Cardiac muscle cell (in vitro differentiated cells and primary cell): ENCODE measurements around the gene NTSR1. TPM values are rescaled to one million over a fixed set of nuclear protein-coding genes. Genes with fewer than 3 reads are reported as not detected.

Source experiments
- DNase-seq, 2 donors: peaks; one replicate each; pipeline versions ENCODE4 v3.0.0 to v3.0.0-alpha.2; 2010 to 2017; ENCODE audit warnings: low read depth in 1 of 2, low spot score in 1 of 2
- H3K27ac ChIP-seq: fragments of 200-600 bp; sonication (generic); 2 replicates; pipeline ENCODE4 v1.5.1; 2016
- H3K27me3 ChIP-seq: fragments of 200-600 bp; sonication (generic); 2 replicates; pipeline ENCODE4 v1.6.0; 2016; ENCODE audit warnings: control low read depth
- H3K36me3 ChIP-seq: fragments of 200-600 bp; sonication (generic); 2 replicates; pipeline ENCODE4 v1.5.1; 2016; ENCODE audit warnings: control low read depth
- H3K4me1 ChIP-seq: fragments of 200-600 bp; sonication (generic); 2 replicates; pipeline ENCODE4 v1.8.1; 2017; ENCODE audit warnings: low read depth, mild to moderate bottlenecking, mixed run types
- H3K4me3 ChIP-seq: fragments of 200-600 bp; sonication (generic); 2 replicates; pipeline ENCODE4 v1.5.1; 2016; ENCODE audit warnings: mild to moderate bottlenecking
- H3K9me3 ChIP-seq: fragments of 200-600 bp; sonication (generic); 2 replicates; pipeline ENCODE4 v1.5.1; 2017; ENCODE audit warnings: low read depth, mild to moderate bottlenecking, control low read depth
- CTCF ChIP-seq: IDR thresholded peaks from 2 replicates; pipeline ENCODE4 v1.5.1; 2012; ENCODE audit warnings: low read depth, mild to moderate bottlenecking, low read length
- polyA plus RNA-seq: library from polyadenylated mRNA; unstranded; fragments of >200 nt; fragmentation: Nextera tagmentation; extraction: Ambion mirVana; gene quantifications from 2 replicates; pipeline ENCODE4 v1.2.1, GENCODE V29; 2016
- total RNA-seq: library from RNA; depleted of rRNA; stranded (reverse); fragments of >200 nt; gene quantifications from 2 replicates; pipeline ENCODE4 v1.2.3, GENCODE V29; 2016

The NTSR1 gene
- total and polyA plus RNA-seq, 2 experiments from 2014 or later, result 0.03 TPM; not detected in 1

GRCh38 chr20:62749851-62750445 is 41.3 kb downstream of the NTSR1 start:
- no peaks in the 10 kb centered on the region for H3K4me1 ChIP-seq
- H3K36me3 ChIP-seq, result no peaks in the 10 kb centered on the region
- H3K27ac ChIP-seq, result no peak overlapping the region
- no peak for TF ChIP-seq CTCF
- no peak overlapping the region for H3K4me3 ChIP-seq
- H3K27me3 ChIP-seq, result no peaks in the 10 kb centered on the region
- no peaks in the 10 kb centered on the region for H3K9me3 ChIP-seq
- DNase-seq, result no peak

GRCh38 chr20:62751551-62752150 is 43.0 kb downstream of the NTSR1 start:
- H3K36me3 ChIP-seq, result no peaks in the 10 kb centered on the region
- no peak overlapping the region for H3K27ac ChIP-seq
- no peaks in the 10 kb centered on the region for H3K27me3 ChIP-seq
- H3K4me1 ChIP-seq, result no peaks in the 10 kb centered on the region
- H3K9me3 ChIP-seq, result no peaks in the 10 kb centered on the region
- H3K4me3 ChIP-seq, result no peak overlapping the region
- no peak for DNase-seq
- no peak for TF ChIP-seq CTCF

- no peak overlapping the region for H3K4me3 ChIP-seq
- H3K27me3 ChIP-seq, result no peaks in the 10 kb centered on the region
- H3K36me3 ChIP-seq, result no peaks in the 10 kb centered on the region
- H3K4me1 ChIP-seq, result no peaks in the 10 kb centered on the region
- no peak for DNase-seq
- TF ChIP-seq CTCF, result no peak
- H3K27ac ChIP-seq, result no peak overlapping the region
- no peaks in the 10 kb centered on the region for H3K9me3 ChIP-seq
Measured at GRCh38 chr20:62752181-62752670, 43.6 kb downstream of the NTSR1 start.

GRCh38 chr20:62752671-62753501 is 44.2 kb downstream of the NTSR1 start:
- no peak for TF ChIP-seq CTCF
- no peak overlapping the region for H3K27ac ChIP-seq
- no peaks in the 10 kb centered on the region for H3K9me3 ChIP-seq
- H3K4me3 ChIP-seq, result no peak overlapping the region
- no peaks in the 10 kb centered on the region for H3K27me3 ChIP-seq
- no peaks in the 10 kb centered on the region for H3K4me1 ChIP-seq
- peak in 1 of 2 donors; percentile 25 for DNase-seq
- H3K36me3 ChIP-seq, result no peaks in the 10 kb centered on the region

GRCh38 chr20:62753626-62754025 is 45.0 kb downstream of the NTSR1 start:
- no peak overlapping the region for H3K27ac ChIP-seq
- TF ChIP-seq CTCF, result no peak
- no peak for DNase-seq
- no peaks in the 10 kb centered on the region for H3K36me3 ChIP-seq
- no peak overlapping the region for H3K4me3 ChIP-seq
- H3K4me1 ChIP-seq, result no peaks in the 10 kb centered on the region
- H3K27me3 ChIP-seq, result no peaks in the 10 kb centered on the region
- H3K9me3 ChIP-seq, result no peaks in the 10 kb centered on the region
